HG02571 (cell line): Measurements from ENCODE around the gene MEST.
"Not testable (repeated sequence)": the region's sequence is repeated elsewhere in the genome, so short reads cannot be mapped to it uniquely, and the experiment has no call there.

Experiments used
- ATAC-seq: cut with Tn5 transposase; IDR thresholded peaks from one replicate; pipeline ENCODE4 v1.9.1; 2021; ENCODE audit warnings: mild to moderate bottlenecking, moderate library complexity; ENCODE audit not compliant: unreplicated experiment

The MEST gene, protein sequence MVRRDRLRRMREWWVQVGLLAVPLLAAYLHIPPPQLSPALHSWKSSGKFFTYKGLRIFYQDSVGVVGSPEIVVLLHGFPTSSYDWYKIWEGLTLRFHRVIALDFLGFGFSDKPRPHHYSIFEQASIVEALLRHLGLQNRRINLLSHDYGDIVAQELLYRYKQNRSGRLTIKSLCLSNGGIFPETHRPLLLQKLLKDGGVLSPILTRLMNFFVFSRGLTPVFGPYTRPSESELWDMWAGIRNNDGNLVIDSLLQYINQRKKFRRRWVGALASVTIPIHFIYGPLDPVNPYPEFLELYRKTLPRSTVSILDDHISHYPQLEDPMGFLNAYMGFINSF

DNA sequence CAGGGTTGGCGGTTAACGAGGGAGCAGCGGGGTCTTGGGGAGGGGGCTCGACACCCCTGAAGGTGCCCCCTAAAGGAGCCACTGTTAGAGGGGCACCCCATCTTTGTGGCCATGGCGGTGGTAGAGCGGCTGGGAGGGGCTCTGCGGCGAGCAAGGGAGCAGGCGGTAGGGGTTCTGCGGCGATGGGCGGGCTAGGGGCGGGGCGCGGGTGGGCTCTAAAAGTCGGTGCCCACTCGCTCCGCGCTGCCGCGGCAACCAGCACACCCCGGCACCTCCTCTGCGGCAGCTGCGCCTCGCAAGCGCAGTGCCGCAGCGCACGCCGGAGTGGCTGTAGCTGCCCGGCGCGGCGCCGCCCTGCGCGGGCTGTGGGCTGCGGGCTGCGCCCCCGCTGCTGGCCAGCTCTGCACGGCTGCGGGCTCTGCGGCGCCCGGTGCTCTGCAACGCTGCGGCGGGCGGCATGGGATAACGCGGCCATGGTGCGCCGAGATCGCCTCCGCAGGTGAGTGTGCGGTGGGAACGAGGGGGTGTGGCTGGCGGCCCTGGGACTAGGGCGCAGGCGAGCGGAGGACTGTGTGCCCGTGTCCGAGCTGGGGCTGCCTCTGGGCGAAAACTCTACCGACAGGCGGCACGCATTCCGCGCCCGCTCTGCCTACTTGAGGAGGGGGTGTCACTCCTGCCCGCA lies at the start of gene MEST:
TSS of gene MEST (plus strand) at position 245 of the 682 bp plus-strand sequence. CDS start at position 474, 229 bp downstream.
- no peak for ATAC-seq

DNA sequence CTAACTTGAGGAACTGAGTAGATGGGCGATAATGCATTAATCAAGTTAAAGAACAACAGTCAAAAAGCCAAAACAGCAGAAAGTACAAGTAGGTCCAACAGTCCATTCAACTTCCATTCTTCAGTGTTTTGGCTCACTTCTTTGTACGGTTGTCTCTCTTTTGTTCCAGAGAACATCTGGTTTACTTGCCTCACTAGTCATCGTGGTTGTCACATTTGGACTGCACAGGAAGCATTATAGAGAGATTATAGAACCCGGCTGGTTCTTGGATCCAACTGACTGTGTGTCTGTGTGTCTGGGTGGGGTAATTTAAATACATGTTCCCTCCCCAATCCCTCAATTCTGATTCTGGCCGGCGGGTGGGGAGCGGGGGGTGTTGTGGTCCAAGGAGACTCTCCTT lies 49.3 kb upstream of the MEST start:
- no peak for ATAC-seq

DNA sequence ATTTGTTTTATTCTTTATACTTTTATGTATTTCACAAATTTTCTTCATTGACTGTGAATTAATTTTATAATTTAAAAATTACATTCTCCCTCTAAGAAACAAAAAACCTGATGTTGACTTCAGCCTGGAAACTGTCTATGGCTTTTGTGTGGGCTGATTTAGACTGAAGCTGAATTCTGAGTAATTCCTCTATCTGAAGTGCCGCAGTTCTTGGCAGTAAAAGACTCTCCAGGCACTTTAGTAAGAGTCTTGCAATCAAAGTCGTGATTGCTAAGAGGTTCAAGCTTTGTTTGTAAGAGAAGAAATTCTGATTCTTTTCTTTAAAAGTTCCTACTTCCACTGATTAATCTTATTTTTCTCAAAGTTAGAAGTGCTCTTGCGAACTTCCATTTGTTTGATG lies 47.7 kb upstream of the MEST start:
- ATAC-seq = no peak

DNA sequence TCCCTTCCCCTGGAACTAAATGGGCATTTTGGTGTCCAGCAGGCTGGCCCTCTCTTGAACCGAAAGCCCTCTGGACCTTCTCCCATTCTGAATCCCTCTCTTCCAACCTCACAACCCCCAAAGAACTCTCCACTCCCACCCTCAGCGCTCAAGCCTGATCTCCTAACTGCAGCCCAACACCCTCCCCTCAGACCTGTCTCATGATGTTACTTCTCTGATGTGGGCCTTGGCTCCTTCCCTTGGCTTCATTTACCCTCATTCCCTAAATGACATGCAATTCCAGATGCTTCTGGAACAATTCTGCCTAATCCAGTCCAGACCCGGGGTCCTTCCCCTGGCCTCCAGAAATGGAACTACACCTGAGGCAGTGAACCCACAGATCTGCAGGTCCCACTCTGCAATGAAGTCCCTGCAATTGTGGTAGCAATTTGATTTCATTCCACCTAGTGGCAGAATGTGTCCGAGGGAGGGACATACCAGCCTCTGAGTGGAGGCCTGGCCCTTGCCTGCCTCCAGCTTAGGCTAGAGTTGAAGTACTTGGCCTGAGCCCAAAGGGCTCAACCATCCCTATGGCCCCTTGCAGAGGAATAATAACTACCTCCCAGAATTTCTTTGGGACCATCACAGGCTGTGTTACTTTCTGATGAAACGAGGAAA lies 47.0 kb upstream of the MEST start:
- no peak for ATAC-seq

DNA sequence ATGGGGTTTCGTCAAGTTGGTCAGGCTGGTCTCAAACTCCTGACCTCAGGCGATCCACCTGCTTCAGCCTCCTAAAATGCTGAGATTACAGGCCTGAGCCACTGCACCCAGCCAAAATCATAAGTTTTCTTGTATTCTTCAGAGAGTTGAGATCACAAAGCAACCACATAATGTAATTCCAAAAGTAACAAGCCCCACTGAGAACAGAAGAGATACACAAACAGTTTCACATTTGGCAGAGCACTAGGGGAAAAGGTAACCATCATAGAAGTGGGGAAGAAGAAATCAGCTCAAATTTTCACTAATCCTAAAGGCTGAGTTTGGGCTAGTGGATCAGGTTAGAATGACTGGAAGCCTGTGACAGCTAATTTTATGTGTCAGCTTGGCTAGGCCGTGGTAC lies 45.6 kb upstream of the MEST start:
- ATAC-seq = no peak

DNA sequence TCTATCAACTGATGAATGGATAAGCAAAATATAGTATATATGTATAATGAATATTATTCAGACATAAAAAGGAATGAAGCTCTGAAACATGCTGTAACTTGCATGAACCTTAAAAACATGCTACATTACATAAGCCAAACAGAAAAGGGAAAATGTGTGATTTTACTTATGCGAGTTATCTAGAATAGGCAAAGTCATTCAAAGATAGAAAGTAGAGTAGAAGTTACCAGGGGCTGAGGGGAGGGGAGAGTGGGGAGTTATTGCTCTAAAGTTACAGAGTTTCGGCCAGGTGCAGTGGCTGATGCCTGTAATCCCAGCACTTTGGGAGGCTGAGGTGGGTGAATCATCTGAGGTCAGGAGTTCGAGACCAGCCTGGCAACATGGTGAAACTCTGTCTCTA lies 40.5 kb upstream of the MEST start:
- not testable (repeated sequence) for ATAC-seq

DNA sequence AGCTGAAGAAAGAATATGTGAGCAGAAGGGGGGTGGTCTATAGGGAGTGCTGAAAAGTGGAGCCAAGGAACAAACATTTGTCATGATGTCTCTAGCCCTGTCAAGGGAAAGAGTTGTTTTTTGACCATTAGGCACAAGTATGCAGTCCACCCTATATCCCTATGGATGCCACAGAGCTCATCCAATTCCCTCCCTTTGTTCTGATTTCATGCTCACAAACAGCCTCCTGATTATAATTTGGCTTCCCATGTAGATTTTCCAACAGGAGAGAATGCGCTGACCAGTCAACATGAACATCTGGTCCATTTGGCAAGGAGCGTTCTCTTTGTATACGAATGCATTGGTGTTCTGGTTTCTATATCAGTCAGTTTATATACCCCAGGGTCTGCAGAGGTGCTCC lies 38.9 kb upstream of the MEST start:
- no peak for ATAC-seq

DNA sequence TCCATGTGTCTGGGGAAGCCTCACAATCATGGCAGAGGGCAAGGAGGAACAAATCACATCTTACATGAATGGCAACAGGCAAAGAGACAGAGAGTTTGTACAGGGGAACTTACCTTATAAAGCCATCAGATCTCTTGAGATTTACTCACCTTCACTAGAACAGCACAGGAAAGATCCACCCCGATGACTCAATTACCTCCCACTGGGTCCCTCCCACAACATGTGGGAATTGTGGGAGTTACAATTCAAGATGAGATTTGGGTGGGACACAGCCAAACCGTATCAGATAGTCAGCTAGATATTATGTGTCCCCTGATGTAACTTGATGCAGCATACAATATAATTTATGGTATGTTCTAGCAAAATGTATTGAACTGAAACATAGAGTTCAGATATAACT lies 36.9 kb upstream of the MEST start:
- no peak for ATAC-seq

DNA sequence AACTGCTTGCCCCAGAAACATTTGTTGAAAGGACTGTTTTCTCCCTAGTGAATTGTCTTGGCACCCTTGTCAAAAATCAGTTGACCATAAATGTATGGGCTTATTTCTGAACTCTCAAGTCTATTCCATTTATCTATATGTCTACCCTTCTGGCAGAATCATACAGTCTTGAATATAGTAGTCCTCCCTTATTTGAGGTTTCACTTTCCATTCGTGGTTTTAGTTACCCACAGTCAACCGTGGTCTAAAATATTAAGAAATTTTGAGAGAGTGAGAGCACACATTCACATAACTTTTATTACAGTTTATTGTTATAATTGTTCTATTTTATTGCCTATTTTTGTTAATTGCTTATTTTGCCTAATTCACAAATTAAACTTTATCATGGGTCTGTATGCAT lies 33.6 kb upstream of the MEST start:
- ATAC-seq = no peak

DNA sequence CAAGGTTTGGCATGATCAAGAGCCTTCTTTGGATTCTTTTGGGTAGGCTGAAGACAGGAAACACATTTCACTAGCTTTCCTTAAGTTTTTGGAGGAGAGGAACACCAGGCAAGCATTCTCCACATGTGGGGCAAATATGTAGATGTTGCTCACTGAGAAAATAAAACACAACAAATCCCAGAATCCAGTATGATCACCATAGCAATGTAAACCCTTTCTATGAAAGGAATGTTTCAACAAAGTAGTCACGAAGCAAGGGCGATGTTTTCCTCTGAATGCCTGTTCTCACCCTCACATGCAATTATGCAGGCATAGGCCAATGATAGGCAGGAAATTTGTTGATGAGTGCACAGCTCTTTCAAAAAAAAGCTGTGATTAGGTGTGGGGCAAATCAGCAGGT lies 30.6 kb upstream of the MEST start:
- ATAC-seq = no peak

DNA sequence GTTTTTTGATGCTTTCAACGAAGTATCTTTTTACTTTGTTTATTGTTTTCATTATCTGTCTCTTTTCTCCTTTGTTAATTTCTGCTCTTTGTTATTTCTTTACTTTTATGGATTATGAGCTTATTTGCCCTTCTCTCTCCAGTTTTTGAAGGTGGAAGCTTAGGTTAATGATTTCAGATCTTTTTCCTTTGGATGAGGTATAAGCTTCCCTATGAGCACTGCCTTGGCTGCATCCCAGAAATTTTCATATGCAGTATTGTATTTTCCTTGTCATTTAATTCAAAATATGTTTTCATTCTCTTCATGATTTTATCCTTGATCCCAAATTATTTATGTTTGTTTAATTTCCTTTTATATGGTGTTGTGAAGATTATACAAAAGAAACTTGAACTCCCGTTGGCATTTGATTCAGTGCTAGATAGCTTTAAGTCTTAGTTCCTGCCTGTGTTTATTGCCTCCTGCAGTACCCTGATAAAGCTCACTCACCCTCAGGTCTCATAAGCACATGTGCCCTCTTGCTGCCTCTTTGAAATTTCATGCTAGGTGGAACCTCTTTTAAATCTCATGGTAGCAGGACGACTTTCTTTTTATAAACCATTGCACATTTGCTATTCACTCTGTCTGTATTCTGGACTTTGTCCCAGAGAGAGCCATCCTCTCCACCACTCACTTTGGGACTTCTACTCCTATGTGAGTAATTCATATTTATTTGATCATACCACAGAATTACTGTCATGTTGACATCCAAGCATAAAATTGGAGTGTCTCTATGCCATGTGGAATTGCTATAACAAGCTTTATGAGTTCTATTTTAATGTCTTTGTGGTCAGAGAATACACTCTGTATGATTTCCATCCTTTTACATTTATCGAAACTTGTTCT lies 28.1 kb upstream of the MEST start:
- ATAC-seq = no peak

DNA sequence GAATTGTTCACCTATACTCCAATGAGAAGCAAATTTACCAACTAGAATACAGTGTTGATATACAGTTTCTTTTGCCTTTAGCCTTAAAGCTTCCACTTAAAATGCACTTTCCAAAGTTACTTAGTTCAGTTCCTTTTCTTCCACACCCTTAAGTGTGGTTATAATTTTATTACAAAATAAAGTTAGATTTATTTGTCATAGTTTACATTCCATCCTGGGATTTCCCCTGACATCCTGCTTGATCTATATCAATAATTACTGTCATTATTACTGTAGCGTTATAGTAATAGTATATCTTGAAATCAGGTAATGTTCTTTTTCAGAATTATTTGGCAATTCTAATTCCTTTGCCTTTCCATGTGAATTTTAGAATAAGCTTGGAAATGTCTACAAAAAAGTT lies 23.3 kb upstream of the MEST start:
- no peak for ATAC-seq

DNA sequence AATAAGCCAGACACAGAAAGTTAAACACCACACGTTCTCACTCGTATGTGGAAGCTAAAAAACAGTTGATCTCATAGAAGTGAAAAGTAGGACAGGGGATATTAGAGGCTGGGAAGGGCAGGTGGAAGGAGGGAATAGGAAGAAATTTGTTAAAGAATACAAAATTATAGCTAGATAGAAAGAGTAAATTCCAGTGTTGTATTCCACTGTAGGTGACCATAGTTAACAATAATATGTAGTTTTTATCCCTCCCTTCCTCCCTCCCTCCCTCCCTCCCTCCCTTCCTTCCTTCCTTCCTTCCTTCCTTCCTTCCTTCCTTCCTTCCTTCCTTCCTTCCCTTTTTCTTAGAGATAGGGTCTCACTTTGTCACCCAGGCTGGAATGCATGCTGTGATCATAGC lies 19.9 kb upstream of the MEST start:
- no peak for ATAC-seq

DNA sequence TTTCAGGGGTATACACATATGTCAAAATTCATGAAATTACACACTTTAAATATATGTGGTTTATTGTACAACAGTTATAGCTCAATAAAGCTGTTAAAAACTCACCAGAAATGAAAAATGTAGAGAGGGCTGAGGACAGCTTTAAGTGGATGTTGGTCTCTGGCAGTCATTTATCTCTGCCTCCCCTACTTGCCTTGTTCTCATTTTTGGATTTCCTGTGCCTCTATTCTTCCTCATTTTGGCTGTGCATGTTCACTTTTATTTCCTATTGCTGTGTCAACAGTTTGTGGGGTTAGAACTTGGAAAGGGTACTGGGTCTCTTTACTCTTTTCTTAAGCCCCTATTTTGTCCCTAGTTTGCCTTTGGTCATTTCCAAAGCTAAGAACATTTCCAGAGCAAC lies 18.6 kb upstream of the MEST start:
- no peak for ATAC-seq

DNA sequence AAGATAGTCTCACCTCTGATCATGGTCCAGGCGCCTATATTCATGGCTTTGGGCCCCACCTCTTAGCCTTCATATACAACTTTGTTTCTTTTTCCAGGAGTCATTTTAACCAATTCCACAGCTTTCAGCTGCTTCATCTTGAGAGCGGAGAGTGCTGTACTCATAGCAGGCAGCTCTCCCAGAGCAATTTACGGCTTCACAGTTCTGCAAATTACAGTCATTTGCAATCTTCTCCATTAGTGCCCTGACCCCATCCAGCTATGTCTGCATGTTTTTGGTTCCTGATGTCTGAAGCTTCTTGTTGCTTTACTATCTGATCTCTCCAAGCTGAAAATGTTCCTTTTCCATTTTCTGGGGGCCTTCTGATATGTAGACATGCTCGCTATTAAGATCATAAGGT lies 18.0 kb upstream of the MEST start:
- ATAC-seq = no peak

DNA sequence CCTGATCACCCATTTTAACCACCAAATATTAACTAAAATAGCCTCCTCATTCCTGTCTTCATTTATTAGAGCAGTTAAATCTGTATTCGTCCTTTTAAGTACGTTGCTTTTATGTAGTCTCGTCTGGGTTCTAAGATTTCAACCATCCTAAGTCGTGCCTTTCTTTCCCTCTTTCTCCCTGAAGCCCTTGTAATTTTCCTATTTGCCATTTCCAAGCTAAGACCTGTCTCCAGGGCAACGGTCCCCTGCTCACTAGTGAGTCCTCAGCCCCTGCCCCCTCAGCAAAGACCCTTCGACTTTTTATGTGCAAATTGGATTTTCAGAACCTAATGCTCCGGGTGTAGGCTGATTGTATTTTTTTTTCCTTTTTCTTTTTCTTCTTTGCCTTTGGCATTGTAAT lies 16.1 kb upstream of the MEST start:
- ATAC-seq = no peak

DNA sequence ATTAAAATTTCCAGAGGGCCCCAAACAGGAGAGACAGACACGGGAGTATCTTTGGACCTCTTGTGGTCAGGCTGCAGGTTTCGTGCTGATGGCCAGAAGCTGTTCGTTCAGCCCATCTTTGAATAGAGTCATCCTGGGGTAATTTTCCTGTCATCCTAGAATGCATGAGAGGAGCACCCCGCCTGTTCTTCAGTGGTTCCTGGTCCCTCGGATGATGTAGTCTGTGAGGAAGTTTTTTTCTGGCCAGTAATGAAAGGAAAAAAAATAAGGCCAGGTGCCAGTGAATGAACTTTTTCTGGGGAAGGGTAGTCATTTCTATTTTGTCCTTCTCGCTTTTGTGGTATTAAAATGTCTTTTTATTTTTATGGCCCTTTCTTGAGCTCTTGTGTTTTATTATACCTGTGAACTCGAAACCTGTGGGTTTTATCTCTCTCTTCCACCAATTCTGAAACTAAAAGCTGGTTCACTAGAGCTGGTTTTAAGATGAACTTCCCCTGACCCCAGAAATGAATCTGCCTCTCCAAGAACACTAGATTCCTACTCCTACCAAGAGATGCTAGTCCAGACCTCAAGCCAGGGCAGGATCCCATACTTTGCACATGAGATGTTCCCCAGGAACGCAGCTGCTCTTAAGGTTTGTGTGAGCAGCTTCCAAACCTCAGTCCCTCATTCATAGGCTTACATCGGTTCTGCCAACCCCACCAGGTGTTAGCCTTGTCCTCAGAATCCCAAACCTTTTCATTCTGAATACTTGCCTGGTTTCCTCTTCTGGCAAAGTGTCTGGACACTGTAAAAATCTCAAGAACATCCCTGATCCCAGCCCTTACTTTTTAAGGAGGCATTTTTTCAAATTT lies 15.4 kb upstream of the MEST start:
- peak; percentile 58 for ATAC-seq

DNA sequence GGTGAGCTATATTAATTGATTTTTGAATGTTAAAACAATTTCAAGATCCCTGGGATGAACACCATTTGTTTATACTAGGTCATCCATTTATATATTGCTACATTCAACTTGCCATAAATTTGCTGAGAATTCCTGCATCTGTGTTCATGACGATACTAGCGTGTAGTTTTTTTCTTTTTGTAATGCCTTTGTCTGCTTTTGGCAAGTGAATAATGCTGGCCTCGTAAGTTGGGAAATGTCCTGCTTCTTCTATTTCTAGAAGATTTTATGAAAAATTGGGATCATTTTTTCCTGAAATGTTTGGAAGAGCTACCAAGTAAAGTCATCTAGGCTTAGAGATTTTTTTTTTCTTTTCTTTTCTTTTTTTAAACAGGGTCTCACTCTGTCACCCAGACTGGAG lies 12.9 kb upstream of the MEST start:
- no peak for ATAC-seq

DNA sequence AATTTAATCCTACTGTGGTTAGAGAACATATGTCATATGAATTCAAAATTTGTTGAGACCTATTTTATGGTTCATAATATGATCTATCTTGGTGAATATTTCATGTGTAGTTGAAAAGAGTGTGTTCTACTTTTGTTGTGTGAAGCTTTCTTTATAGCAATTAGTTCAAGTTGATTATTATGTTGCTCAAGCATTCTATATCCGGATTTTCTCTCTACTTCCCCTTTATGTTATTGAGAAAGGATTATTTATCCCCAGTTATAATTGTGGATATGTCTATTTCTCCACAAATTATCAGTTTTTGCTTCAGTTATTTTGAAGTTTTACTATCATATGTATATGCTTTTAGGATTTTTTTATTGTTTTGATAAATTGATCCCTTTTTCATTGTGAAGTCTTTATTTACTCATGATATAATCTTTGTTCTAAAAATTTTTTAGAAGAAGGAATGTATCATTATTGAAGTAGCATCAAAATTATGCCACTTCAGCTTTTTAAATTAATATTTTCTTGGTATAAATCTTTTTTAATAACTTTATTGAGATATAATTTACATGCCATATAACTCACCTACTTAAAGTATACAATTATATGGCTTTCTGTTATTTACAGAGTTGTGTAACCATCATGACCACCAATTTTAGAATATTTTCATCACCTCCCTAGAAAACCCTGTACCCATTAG lies 12.0 kb upstream of the MEST start:
- no peak for ATAC-seq

DNA sequence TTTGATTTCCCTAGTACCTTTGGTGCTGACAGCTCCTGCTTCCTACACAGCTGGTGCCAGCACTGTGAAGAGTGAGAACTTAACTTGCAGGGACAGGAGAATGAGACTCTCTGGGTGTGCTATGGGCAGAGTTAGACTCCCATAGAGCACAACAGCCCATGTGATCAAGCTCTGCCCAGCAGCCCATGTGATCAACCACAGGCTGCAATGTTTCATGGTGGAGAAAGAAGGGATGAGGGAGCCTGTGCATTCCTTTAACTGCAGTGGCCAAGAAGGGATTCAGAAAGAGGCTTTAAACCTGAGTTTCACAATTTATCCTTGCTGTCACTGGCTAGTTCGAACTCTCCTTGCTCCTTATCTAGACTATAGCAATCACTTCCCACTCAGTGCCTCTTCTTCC lies 10.0 kb upstream of the MEST start:
- no peak for ATAC-seq
